Measurements from ENCODE around the gene PITX2.

The PITX2 gene

DNA sequence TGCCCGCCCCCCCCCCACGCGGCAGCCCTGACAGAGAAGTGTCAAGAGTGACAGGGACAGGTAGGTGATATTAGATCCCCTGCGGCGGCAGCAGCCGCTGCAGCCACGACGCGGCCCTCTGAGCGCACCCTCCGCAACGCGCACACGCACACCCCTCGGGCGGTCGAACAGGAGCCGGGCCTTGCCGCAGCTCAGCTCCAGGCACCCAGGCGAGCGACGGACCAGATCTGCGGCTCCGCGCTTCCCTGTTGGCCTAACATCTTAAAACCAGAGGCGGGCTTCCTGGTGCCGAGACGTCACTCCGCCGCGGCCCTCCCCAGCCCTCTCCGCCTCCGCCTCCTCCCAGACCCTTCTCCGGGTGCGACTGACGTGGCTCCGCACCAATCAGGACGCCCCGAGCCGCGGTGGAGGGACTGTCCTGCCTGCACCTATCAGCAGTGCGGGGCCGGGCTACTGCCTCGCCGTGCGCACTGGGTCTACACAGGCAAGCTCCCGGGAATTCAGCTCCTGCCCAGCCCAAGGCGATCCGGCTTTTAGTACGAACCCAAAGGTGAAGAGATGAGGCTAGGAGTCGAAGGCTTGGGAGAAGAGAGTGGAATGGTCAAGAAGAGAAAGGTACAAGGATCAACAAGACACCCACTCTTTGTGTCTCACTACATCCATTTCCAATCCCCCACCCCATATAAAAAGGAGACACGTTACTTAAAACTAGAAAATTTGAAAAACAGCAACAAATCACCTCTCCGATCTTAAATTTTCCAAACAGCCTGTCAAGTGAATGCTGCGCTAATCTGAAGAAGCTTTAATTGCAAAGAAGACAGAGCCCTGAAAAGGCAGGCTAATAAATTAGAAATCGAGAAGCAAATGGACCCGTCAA lies at the start of gene PITX2:
PITX2 (minus strand) TSS at position 237 of the 877 bp plus-strand sequence. CDS start 617 bp downstream, outside the sequence.
- Mint-ChIP-seq H3K4me1 (peaks cover 62% of the 10 kb centered on the region), H3K27ac (peak within 1 kb of the TSS; percentile 82 to 95 (median 86)), H3K27me3 (ENCODE audit: low read depth) (peaks cover 100% of the 10 kb centered on the region), H3K36me3 (ENCODE audit: low read depth) (peaks cover 18% of the 10 kb centered on the region), H3K4me3 (peak within 1 kb of the TSS; percentile 81 to 89 (median 86)), H3K9me3 (no peaks in the 10 kb centered on the region)
- TF ChIP-seq, protein P1, sequence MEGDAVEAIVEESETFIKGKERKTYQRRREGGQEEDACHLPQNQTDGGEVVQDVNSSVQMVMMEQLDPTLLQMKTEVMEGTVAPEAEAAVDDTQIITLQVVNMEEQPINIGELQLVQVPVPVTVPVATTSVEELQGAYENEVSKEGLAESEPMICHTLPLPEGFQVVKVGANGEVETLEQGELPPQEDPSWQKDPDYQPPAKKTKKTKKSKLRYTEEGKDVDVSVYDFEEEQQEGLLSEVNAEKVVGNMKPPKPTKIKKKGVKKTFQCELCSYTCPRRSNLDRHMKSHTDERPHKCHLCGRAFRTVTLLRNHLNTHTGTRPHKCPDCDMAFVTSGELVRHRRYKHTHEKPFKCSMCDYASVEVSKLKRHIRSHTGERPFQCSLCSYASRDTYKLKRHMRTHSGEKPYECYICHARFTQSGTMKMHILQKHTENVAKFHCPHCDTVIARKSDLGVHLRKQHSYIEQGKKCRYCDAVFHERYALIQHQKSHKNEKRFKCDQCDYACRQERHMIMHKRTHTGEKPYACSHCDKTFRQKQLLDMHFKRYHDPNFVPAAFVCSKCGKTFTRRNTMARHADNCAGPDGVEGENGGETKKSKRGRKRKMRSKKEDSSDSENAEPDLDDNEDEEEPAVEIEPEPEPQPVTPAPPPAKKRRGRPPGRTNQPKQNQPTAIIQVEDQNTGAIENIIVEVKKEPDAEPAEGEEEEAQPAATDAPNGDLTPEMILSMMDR (IDR thresholded peaks at IDR 0.05; ENCODE audit: unreplicated experiment in 3 of 3), result no peak

DNA sequence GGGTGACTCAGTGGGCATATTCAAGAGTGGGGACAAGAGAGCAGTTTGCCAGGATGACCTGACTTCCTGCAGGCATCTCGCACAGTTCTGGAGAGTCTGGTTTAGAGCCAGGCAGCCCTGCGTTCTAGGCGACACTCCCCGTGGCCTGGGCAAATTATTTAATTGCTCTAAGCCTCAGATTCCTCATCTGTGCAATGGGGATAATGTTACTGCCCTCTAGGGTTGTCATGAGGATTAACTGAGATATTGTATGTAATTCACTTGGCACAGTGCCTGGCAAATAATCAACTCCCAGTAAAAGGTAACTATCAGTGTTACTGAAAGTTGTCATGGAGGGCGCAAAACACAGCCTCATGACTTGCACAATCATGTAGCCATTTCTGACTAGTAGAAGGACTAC lies 48.8 kb upstream of the PITX2 start:
- no peaks in the 10 kb centered on the region for H3K36me3 Mint-ChIP-seq (ENCODE audit: low read depth)
- H3K4me3 Mint-ChIP-seq, result no peak overlapping the region
- no peaks in the 10 kb centered on the region for H3K9me3 Mint-ChIP-seq
- H3K27ac Mint-ChIP-seq, result no peak overlapping the region
- TF ChIP-seq, protein P1 (IDR thresholded peaks at IDR 0.05; ENCODE audit: unreplicated experiment in 3 of 3), result no peak
- peaks cover 6% of the 10 kb centered on the region for H3K4me1 Mint-ChIP-seq
- no peaks in the 10 kb centered on the region for H3K27me3 Mint-ChIP-seq (ENCODE audit: low read depth)

DNA sequence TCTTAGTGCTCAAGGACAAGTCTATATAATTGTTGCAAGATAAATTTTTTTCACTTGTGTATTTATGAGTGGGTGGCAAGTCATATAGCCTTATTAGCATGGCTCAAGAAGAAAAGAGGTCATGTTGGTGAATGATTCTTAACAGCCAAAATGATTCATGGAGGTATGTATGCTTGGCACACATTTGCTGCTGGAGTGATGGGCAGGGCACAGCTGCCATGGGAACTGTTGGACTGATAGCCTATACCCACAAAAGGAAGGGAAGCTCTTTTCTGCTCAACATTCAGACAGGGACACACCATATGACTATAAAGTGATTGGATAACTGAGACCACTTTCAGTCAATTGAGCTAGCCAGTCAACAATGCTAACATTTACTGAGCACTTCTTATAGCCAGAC lies 46.8 kb upstream of the PITX2 start:
- H3K4me1 Mint-ChIP-seq, result peaks cover 6% of the 10 kb centered on the region

DNA sequence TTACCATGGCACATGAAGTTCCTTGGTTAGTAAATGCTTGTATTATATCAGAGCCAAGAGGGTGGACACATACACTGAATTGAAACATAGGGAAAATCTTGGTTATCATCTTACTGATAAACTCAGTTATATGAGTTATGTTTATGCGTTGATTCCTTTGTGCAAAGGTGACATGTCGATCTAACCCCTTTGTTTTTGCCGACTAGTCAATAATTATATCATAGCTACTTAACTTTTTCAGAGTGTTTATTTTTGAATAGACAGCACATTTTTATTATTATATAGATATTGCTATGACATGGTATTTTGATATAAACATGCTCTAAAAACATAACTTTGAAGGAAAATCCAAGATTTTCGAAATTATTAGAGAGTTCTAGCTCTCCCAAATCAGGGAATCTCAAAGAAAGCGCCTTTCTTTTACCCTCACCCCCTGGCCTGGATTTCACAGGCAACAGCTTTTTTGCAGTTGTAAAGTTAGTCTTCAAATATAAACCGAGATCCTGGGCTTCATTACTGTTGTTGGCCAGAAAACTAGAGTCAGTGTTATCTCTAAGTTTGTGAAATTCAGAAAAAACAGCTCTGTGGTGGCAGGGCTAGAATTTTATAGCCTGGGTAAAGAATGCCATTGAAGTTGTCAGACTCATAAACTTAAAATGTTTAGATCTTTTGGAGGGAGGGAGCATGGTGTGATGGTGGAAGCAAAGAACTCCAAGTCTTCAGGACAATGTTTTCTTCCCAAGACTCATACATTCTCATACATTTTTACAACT lies 45.8 kb upstream of the PITX2 start:
- Mint-ChIP-seq H3K27ac (peak overlapping the region in 1 of 3 experiments; percentile 11), H3K36me3 (ENCODE audit: low read depth) (no peaks in the 10 kb centered on the region), H3K4me1 (peaks cover 6% of the 10 kb centered on the region), H3K9me3 (no peaks in the 10 kb centered on the region), H3K27me3 (ENCODE audit: low read depth) (no peaks in the 10 kb centered on the region), H3K4me3 (no peak overlapping the region)
- TF ChIP-seq, protein P1 (IDR thresholded peaks at IDR 0.05; ENCODE audit: unreplicated experiment in 3 of 3), result no peak

More for the DNA sequence above, 46.8 kb upstream of the PITX2 start:
- no peaks in the 10 kb centered on the region for H3K36me3 Mint-ChIP-seq (ENCODE audit: low read depth)
- H3K4me3 Mint-ChIP-seq, result no peak overlapping the region
- TF ChIP-seq, protein P1 (IDR thresholded peaks at IDR 0.05; ENCODE audit: unreplicated experiment in 3 of 3), result no peak
- H3K27me3 Mint-ChIP-seq (ENCODE audit: low read depth), result no peaks in the 10 kb centered on the region
- H3K27ac Mint-ChIP-seq, result no peak overlapping the region
- H3K9me3 Mint-ChIP-seq, result no peaks in the 10 kb centered on the region

DNA sequence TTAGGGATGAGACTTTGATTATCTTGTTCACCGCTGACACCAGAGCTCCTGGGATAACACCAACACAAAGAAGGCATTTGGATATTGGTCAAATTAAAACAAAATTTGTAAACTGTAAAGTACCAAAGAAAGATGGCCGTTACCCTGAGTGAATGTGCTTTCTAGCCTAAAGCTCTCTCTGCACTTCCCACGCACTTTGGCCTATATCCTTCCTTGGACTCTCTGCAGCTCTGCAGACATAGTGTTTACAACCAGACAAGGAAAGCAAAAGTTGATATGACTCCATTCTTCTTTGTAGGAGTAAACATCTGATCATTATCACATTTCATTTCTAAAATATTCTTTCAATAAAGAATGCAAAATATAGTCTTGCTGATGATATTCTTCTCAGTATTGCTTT lies 44.8 kb upstream of the PITX2 start:
- no peaks in the 10 kb centered on the region for H3K9me3 Mint-ChIP-seq
- peaks cover 6% of the 10 kb centered on the region for H3K4me1 Mint-ChIP-seq
- no peak overlapping the region for H3K27ac Mint-ChIP-seq
- H3K4me3 Mint-ChIP-seq, result no peak overlapping the region
- TF ChIP-seq, protein P1 (IDR thresholded peaks at IDR 0.05; ENCODE audit: unreplicated experiment in 3 of 3), result no peak
- no peaks in the 10 kb centered on the region for H3K36me3 Mint-ChIP-seq (ENCODE audit: low read depth)
- H3K27me3 Mint-ChIP-seq (ENCODE audit: low read depth), result no peaks in the 10 kb centered on the region

Measured in nephron (organoid).